ENCODE results near the gene PRKCB.

The PRKCB gene

GRCh38 chr16:24062270-24062817 is 226.6 kb downstream of the PRKCB start:
- Histone ChIP-seq H3K4me3 (replicated peaks; ENCODE audit: insufficient read depth, low read length) (no peak overlapping the region), H3K27me3 (ENCODE audit: insufficient read depth, poor library complexity, severe bottlenecking) (no peaks in the 10 kb centered on the region), H3K27ac (replicated peaks) (no peak overlapping the region)
- DNase-seq (ENCODE audit: low read depth in 1 of 2, low spot score in 1 of 2): no peak
- TF ChIP-seq REST (IDR thresholded peaks at IDR 0.05; ENCODE audit: insufficient replicate concordance, low read depth): no peak
- no peak for TF ChIP-seq POLR2AphosphoS5 (IDR thresholded peaks at IDR 0.05; ENCODE audit: low read depth)
- no peak for TF ChIP-seq GABPA (IDR thresholded peaks at IDR 0.05; ENCODE audit: low read depth)
- no peak for TF ChIP-seq SPI1 (IDR thresholded peaks at IDR 0.05; ENCODE audit: borderline replicate concordance, low read depth)
- TF ChIP-seq CTCF (IDR thresholded peaks at IDR 0.05; ENCODE audit: insufficient read depth, low read length): no peak

GRCh38 chr16:24069036-24069590 is 233.3 kb downstream of the PRKCB start:
- no peak for DNase-seq (ENCODE audit: low read depth in 1 of 2, low spot score in 1 of 2)
- Histone ChIP-seq H3K27ac (replicated peaks) (no peak overlapping the region), H3K4me3 (replicated peaks; ENCODE audit: insufficient read depth, low read length) (no peak overlapping the region), H3K27me3 (ENCODE audit: insufficient read depth, poor library complexity, severe bottlenecking) (no peaks in the 10 kb centered on the region)
- TF ChIP-seq GABPA (IDR thresholded peaks at IDR 0.05; ENCODE audit: low read depth): no peak
- no peak for TF ChIP-seq POLR2AphosphoS5 (IDR thresholded peaks at IDR 0.05; ENCODE audit: low read depth)
- no peak for TF ChIP-seq REST (IDR thresholded peaks at IDR 0.05; ENCODE audit: insufficient replicate concordance, low read depth)
- TF ChIP-seq SPI1 (IDR thresholded peaks at IDR 0.05; ENCODE audit: borderline replicate concordance, low read depth): no peak
- no peak for TF ChIP-seq CTCF (IDR thresholded peaks at IDR 0.05; ENCODE audit: insufficient read depth, low read length)

GRCh38 chr16:24070851-24071250 is 235.1 kb downstream of the PRKCB start:
- DNase-seq (ENCODE audit: low read depth in 1 of 2, low spot score in 1 of 2): peak; percentile 8 to 34
- H3K4me3 ChIP-seq (replicated peaks; ENCODE audit: insufficient read depth, low read length): no peak overlapping the region
- TF ChIP-seq GABPA (IDR thresholded peaks at IDR 0.05; ENCODE audit: low read depth): no peak
- peak; percentile 35 for TF ChIP-seq CTCF (IDR thresholded peaks at IDR 0.05; ENCODE audit: insufficient read depth, low read length)
- TF ChIP-seq SPI1 (IDR thresholded peaks at IDR 0.05; ENCODE audit: borderline replicate concordance, low read depth): no peak
- no peak overlapping the region for H3K27ac ChIP-seq (replicated peaks)
- no peaks in the 10 kb centered on the region for H3K27me3 ChIP-seq (ENCODE audit: insufficient read depth, poor library complexity, severe bottlenecking)

All from HL-60 (cell line).